Right lobe of liver (tissue), 4 donors: ENCODE results near the gene LCMT2.

Experiments used
- POLR2A ChIP-seq: fragments of 450-650 bp; IDR thresholded peaks from one replicate; pipeline ENCODE4 v1.6.1; 2017; ENCODE audit warnings: antibody characterized with exemption, mild to moderate bottlenecking
- TF ChIP-seq, protein P1 (sequence below), 4 donors: fragments of 200-600 bp in 3 of 4; fragments of 450-650 bp in 1 of 4; IDR thresholded peaks; one replicate each; pipeline versions ENCODE4 v1.5.1 to v1.8.0; 2016 to 2022; ENCODE audit warnings: antibody characterized with exemption in 4 of 4, mild to moderate bottlenecking in 2 of 4
- donor health status: DM: no; HTN: no; CAD: no.
- donor health status: DM: no; HTN: no; CAD: no.
- donor health status: DM: no; HTN: yes; CAD: no.

- TF ChIP-seq, protein P1, sequence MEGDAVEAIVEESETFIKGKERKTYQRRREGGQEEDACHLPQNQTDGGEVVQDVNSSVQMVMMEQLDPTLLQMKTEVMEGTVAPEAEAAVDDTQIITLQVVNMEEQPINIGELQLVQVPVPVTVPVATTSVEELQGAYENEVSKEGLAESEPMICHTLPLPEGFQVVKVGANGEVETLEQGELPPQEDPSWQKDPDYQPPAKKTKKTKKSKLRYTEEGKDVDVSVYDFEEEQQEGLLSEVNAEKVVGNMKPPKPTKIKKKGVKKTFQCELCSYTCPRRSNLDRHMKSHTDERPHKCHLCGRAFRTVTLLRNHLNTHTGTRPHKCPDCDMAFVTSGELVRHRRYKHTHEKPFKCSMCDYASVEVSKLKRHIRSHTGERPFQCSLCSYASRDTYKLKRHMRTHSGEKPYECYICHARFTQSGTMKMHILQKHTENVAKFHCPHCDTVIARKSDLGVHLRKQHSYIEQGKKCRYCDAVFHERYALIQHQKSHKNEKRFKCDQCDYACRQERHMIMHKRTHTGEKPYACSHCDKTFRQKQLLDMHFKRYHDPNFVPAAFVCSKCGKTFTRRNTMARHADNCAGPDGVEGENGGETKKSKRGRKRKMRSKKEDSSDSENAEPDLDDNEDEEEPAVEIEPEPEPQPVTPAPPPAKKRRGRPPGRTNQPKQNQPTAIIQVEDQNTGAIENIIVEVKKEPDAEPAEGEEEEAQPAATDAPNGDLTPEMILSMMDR (IDR thresholded peaks at IDR 0.05): no peak
- TF ChIP-seq POLR2A: no peak
Observed at GRCh38 chr15:43274136-43274535, 56.2 kb downstream of the LCMT2 start.
